Gastrocnemius medialis (tissue), 4 donors: ENCODE measurements around the gene SLC25A15. TPM values are rescaled to one million over a fixed set of nuclear protein-coding genes. Genes with fewer than 3 reads are reported as not detected.
"Not testable (repeated sequence)": the region's sequence is repeated elsewhere in the genome, so short reads cannot be mapped to it uniquely, and the experiment has no call there.

Experiments
- ATAC-seq, 2 donors: fragments of 150-250 bp; one replicate each; pipeline ENCODE4 v1.9.1; 2016
- DNase-seq, 2 donors: peaks; one replicate each; pipeline ENCODE4 v3.0.0-alpha.2; 2019
- H3K27ac ChIP-seq, 4 donors: fragments of 200-600 bp; sonication (generic); 1 replicate in 1 of 4; 2 replicates in 3 of 4; pipeline ENCODE4 v1.5.1; 2016 to 2018; ENCODE audit warnings: mild to moderate bottlenecking in 2 of 4, moderate library complexity in 1 of 4
- H3K27me3 ChIP-seq, 3 donors: fragments of 200-600 bp; sonication (generic) in 2 of 3; 1 replicate in 1 of 3; 2 replicates in 2 of 3; pipeline versions ENCODE4 v1.5.1 to v1.6.0; 2016 to 2019; ENCODE audit warnings: mild to moderate bottlenecking in 1 of 3, moderate library complexity in 1 of 3
- H3K36me3 ChIP-seq, 2 donors: fragments of 200-600 bp; sonication (generic) in 1 of 2; one replicate each; pipeline ENCODE4 v1.5.1; 2017 to 2018
- H3K4me1 ChIP-seq, 2 donors: fragments of 200-600 bp; sonication (generic) in 1 of 2; one replicate each; pipeline ENCODE4 v1.5.1; 2016 to 2017; ENCODE audit warnings: mild to moderate bottlenecking in 2 of 2
- H3K4me3 ChIP-seq, 4 donors: fragments of 200-600 bp; sonication (generic) in 3 of 4; 1 replicate in 1 of 4; 2 replicates in 3 of 4; pipeline ENCODE4 v1.5.1; 2016 to 2019; ENCODE audit warnings: mild to moderate bottlenecking in 2 of 4
- H3K9me3 ChIP-seq, 3 donors: fragments of 200-600 bp; sonication (generic) in 2 of 3; 1 replicate in 1 of 3; 2 replicates in 2 of 3; pipeline ENCODE4 v1.5.1; 2016 to 2019
- POLR2A ChIP-seq, 2 donors: fragments of 450-650 bp; IDR thresholded peaks; one replicate each; pipeline ENCODE4 v1.6.1; 2017; ENCODE audit warnings: antibody characterized with exemption in 2 of 2, mild to moderate bottlenecking in 2 of 2, moderate library complexity in 2 of 2
- in situ Hi-C, 4 donors: fragments of 200-750 bp; cut with MboI; loops; one replicate each; pipeline versions ENCODE4 v1.15.0 to v1.8.0; 2017; ENCODE audit warnings: low sequenced_read_pairs in 4 of 4
- intact Hi-C: fragments of 100-400 bp; cut with DNase I; formaldehyde crosslinking; loops from one replicate; pipeline ENCODE4 v1.15.1; 2023; ENCODE audit warnings: low total_unique reads
- microRNA counts, 2 donors: library from miRNA; unstranded; fragments of <30 nt; microRNA quantifications; one replicate each; lab custom pipeline; 2016
- microRNA-seq, 2 donors: library from miRNA; unstranded; fragments of <30 nt; microRNA quantifications; one replicate each; pipeline ENCODE4, GENCODE V29; 2016; ENCODE audit warnings: borderline replicate concordance in 2 of 2
- total RNA-seq, 4 donors: library from RNA; depleted of rRNA; stranded (reverse); fragments of >200 nt; gene quantifications; one replicate each; pipeline versions ENCODE4 v1.1.0 to v1.2.3, GENCODE V29; 2016
- TF ChIP-seq, protein P1 (sequence below), 5 experiments: fragments of 450-650 bp in 3 of 5; fragments of 200-600 bp in 2 of 5; sonication (generic) in 2 of 5; IDR thresholded peaks in 4 of 5; conservative IDR thresholded peaks in 1 of 5; 1 replicate in 4 of 5; 2 replicates in 1 of 5; pipeline ENCODE4 v1.5.1; 2016 to 2019; ENCODE audit warnings: antibody characterized with exemption in 5 of 5, mild to moderate bottlenecking in 3 of 5, moderate library complexity in 3 of 5

SLC25A15 gene
- total RNA-seq, 4 donors from 2014 or later = 4.3 to 19.3 (median 11.0) TPM

- in situ Hi-C loops (no loop called here), intact Hi-C loops (no loop called here)
- no peaks in the 10 kb centered on the region for H3K9me3 ChIP-seq
- ATAC-seq = no peak
- no peaks in the 10 kb centered on the region for H3K4me1 ChIP-seq
- H3K27ac ChIP-seq = no peak overlapping the region
- no peak overlapping the region for H3K4me3 ChIP-seq
- no peak for DNase-seq
- H3K27me3 ChIP-seq = no peaks in the 10 kb centered on the region
- H3K36me3 ChIP-seq = no peaks in the 10 kb centered on the region
- no peak for TF ChIP-seq POLR2A (IDR thresholded peaks at IDR 0.05)
- TF ChIP-seq, protein P1, sequence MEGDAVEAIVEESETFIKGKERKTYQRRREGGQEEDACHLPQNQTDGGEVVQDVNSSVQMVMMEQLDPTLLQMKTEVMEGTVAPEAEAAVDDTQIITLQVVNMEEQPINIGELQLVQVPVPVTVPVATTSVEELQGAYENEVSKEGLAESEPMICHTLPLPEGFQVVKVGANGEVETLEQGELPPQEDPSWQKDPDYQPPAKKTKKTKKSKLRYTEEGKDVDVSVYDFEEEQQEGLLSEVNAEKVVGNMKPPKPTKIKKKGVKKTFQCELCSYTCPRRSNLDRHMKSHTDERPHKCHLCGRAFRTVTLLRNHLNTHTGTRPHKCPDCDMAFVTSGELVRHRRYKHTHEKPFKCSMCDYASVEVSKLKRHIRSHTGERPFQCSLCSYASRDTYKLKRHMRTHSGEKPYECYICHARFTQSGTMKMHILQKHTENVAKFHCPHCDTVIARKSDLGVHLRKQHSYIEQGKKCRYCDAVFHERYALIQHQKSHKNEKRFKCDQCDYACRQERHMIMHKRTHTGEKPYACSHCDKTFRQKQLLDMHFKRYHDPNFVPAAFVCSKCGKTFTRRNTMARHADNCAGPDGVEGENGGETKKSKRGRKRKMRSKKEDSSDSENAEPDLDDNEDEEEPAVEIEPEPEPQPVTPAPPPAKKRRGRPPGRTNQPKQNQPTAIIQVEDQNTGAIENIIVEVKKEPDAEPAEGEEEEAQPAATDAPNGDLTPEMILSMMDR (IDR thresholded peaks at IDR 0.05 in 4 of 5, conservative IDR thresholded peaks at IDR 0.05 in 1 of 5) = no peak
Measured at GRCh38 chr13:40819797-40820315, 30.4 kb downstream of the SLC25A15 start.

DNA sequence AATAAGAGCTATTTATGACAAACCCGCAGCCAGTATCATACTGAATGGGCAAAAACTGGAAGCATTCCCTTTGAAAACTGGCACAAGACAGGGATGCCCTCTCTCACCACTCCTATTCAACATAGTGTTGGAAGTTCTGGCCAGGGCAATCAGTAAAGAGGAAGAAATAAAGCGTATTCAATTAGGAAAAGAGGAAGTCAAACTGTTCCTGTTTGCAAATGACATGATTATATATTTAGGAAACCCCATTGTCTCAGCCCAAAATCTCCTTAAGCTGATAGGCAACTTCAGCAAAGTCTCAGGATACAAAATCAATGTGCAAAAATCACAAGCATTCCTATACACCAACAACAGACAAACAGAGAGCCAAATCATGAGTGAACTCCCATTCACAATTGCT lies 50.3 kb downstream of the SLC25A15 start:
- H3K27me3 ChIP-seq, H3K4me1 ChIP-seq, ATAC-seq, H3K36me3 ChIP-seq, H3K27ac ChIP-seq, H3K9me3 ChIP-seq, DNase-seq, in situ Hi-C loops, intact Hi-C loops, H3K4me3 ChIP-seq: not testable (repeated sequence)

DNA sequence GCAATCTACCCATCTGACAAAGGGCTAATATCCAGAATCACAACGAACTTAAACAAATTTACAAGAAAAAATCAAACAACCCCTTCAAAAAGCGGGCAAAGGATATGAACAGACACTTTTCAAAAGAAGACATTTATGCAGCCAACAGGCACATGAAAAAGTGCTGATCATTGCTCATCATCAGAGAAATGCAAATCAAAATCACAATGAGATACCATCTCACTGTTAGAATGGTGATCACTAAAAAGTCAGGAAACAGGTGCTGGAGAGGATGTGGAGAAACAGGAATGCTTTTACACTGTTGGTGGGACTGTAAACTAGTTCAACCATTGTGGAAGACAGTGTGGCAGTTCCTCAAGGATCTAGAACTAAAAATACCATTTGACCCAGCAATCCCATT lies 51.5 kb downstream of the SLC25A15 start:
- in situ Hi-C loops, H3K27ac ChIP-seq, H3K36me3 ChIP-seq, H3K9me3 ChIP-seq, H3K4me3 ChIP-seq, H3K4me1 ChIP-seq, DNase-seq, intact Hi-C loops, ATAC-seq, H3K27me3 ChIP-seq: not testable (repeated sequence)

MicroRNAs encoded within 50 kb of the gene (microRNA counts, 767-probe panel; counts per million panel counts)
- 356 to 448 counts per million in 2 donors for microRNA hsa-miR-621 (lab: Ali Mortazavi, UCI)

Small RNA genes within 50 kb of the gene (microRNA-seq; reads per million reads assigned to microRNA genes)
- gene MIR621 = 0 reads per million in 2 donors

Other genes starting within 250 kb of the SLC25A15 start
- gene FOXO1, start 123.0 kb upstream of the SLC25A15 start, total RNA-seq = 100 to 1,000 TPM; 117 to 250 (median 159) TPM
- gene MRPS31, start 18.4 kb upstream of the SLC25A15 start, total RNA-seq = 10 to 100 TPM; 21.0 to 29.5 (median 24.8) TPM
- gene ELF1, start 229.7 kb downstream of the SLC25A15 start, total RNA-seq = 10 to 100 TPM; 24.8 to 48.7 (median 33.7) TPM